Activated CD4-positive, alpha-beta memory T cell treated with anti-CD3 and anti-CD28 coated beads for 36 hours (primary cell): ENCODE results near the gene GREB1. TPM values are rescaled to one million over a fixed set of nuclear protein-coding genes. Genes with fewer than 3 reads are reported as not detected.

Source experiments
- CTCF ChIA-PET: fragments of 350-600 bp; sonication (Branson Sonifier 250); formaldehyde crosslinking; loops from one replicate; lab custom pipeline; 2021; ENCODE audit warnings: antibody characterized with exemption, inconsistent platforms; lab: Charles Lee
- POLR2A ChIA-PET: fragments of 350-600 bp; sonication (Branson Sonifier 250); formaldehyde crosslinking; loops from one replicate; lab custom pipeline; 2021; ENCODE audit warnings: antibody characterized with exemption; lab: Charles Lee
- DNase-seq: peaks from one replicate; pipeline ENCODE4 v3.0.0-alpha.2; 2020
- H3K27ac Mint-ChIP-seq: one replicate; pipeline ENCODE4 v1.8.0; 2021; ENCODE audit warnings: mixed read lengths
- H3K27me3 Mint-ChIP-seq: one replicate; pipeline ENCODE4 v1.8.0; 2021; ENCODE audit warnings: mixed read lengths
- H3K36me3 Mint-ChIP-seq: one replicate; pipeline ENCODE4 v1.8.0; 2021; ENCODE audit warnings: mixed read lengths
- H3K4me1 Mint-ChIP-seq: one replicate; pipeline ENCODE4 v1.8.0; 2021; ENCODE audit warnings: low read depth, mixed read lengths
- H3K4me3 Mint-ChIP-seq: one replicate; pipeline ENCODE4 v1.8.0; 2021; ENCODE audit warnings: mild to moderate bottlenecking, mixed read lengths
- H3K9me3 Mint-ChIP-seq: one replicate; pipeline ENCODE4 v1.8.0; 2021; ENCODE audit warnings: mixed read lengths
- intact Hi-C: fragments of 100-400 bp; cut with micrococcal nuclease; formaldehyde crosslinking; loops from one replicate; pipeline ENCODE4 v1.15.1; 2023
- total RNA-seq, 2 experiments: library from RNA; stranded (reverse); gene quantifications; one replicate each; pipeline ENCODE4 v1.2.3, GENCODE V29; 2021

The GREB1 gene
- total RNA-seq, 2 experiments from 2014 or later = 0.29 to 0.81 TPM

- DNase-seq = no peak
- CTCF ChIA-PET = no interaction called here
- Mint-ChIP-seq H3K9me3 (no peaks in the 10 kb centered on the region), H3K27me3 (no peaks in the 10 kb centered on the region), H3K4me1 (no peaks in the 10 kb centered on the region), H3K4me3 (no peak overlapping the region), H3K36me3 (no peaks in the 10 kb centered on the region), H3K27ac (no peak overlapping the region)
- POLR2A ChIA-PET = no interaction called here
- intact Hi-C loops = no loop called here
Measured at GRCh38 chr2:11612553-11613215, 78.8 kb downstream of the GREB1 start.

- CTCF ChIA-PET = no interaction called here
- Mint-ChIP-seq H3K27ac (no peak overlapping the region), H3K4me3 (no peak overlapping the region), H3K4me1 (no peaks in the 10 kb centered on the region), H3K36me3 (no peaks in the 10 kb centered on the region), H3K9me3 (no peaks in the 10 kb centered on the region), H3K27me3 (no peaks in the 10 kb centered on the region)
- DNase-seq = no peak
- POLR2A ChIA-PET = no interaction called here
- intact Hi-C loops = no loop called here
Measured at GRCh38 chr2:11613297-11613696, 79.5 kb downstream of the GREB1 start.

GRCh38 chr2:11615209-11615608 is 81.4 kb downstream of the GREB1 start:
- DNase-seq = no peak
- no peak overlapping the region for H3K27ac Mint-ChIP-seq
- H3K4me1 Mint-ChIP-seq = no peaks in the 10 kb centered on the region
- H3K36me3 Mint-ChIP-seq = no peaks in the 10 kb centered on the region
- H3K4me3 Mint-ChIP-seq = no peak overlapping the region
- intact Hi-C loops = no loop called here
- no peaks in the 10 kb centered on the region for H3K9me3 Mint-ChIP-seq
- CTCF ChIA-PET = no interaction called here
- no peaks in the 10 kb centered on the region for H3K27me3 Mint-ChIP-seq
- POLR2A ChIA-PET = no interaction called here

- CTCF ChIA-PET = no interaction called here
Measured at GRCh38 chr2:11616097-11616687, 82.3 kb downstream of the GREB1 start.

GRCh38 chr2:11616851-11617415 is 83.1 kb downstream of the GREB1 start:
- POLR2A ChIA-PET = no interaction called here

More at GRCh38 chr2:11616097-11616687, 82.3 kb downstream of the GREB1 start:
- Mint-ChIP-seq H3K4me1 (no peaks in the 10 kb centered on the region), H3K27ac (no peak overlapping the region), H3K36me3 (no peaks in the 10 kb centered on the region), H3K4me3 (no peak overlapping the region), H3K9me3 (no peaks in the 10 kb centered on the region), H3K27me3 (no peaks in the 10 kb centered on the region)
- POLR2A ChIA-PET = no interaction called here
- intact Hi-C loops = no loop called here
- DNase-seq = no peak

GRCh38 chr2:11617527-11617926 is 83.7 kb downstream of the GREB1 start:
- intact Hi-C loops = no loop called here
- ChIA-PET POLR2A (no interaction called here), CTCF (no interaction called here)
- Mint-ChIP-seq H3K4me3 (no peak overlapping the region), H3K27ac (no peak overlapping the region), H3K36me3 (no peaks in the 10 kb centered on the region), H3K4me1 (no peaks in the 10 kb centered on the region), H3K9me3 (no peaks in the 10 kb centered on the region), H3K27me3 (no peaks in the 10 kb centered on the region)
- DNase-seq = no peak

More at GRCh38 chr2:11616851-11617415, 83.1 kb downstream of the GREB1 start:
- CTCF ChIA-PET = no interaction called here
- Mint-ChIP-seq H3K27ac (no peak overlapping the region), H3K9me3 (no peaks in the 10 kb centered on the region), H3K4me3 (no peak overlapping the region), H3K36me3 (no peaks in the 10 kb centered on the region), H3K27me3 (no peaks in the 10 kb centered on the region), H3K4me1 (no peaks in the 10 kb centered on the region)
- DNase-seq = no peak
- intact Hi-C loops = no loop called here

GRCh38 chr2:11617984-11618707 is 84.3 kb downstream of the GREB1 start:
- no peaks in the 10 kb centered on the region for H3K36me3 Mint-ChIP-seq
- H3K27ac Mint-ChIP-seq = no peak overlapping the region
- H3K4me3 Mint-ChIP-seq = no peak overlapping the region
- intact Hi-C loops = no loop called here
- ChIA-PET POLR2A (no interaction called here), CTCF (no interaction called here)
- H3K9me3 Mint-ChIP-seq = no peaks in the 10 kb centered on the region
- no peak for DNase-seq
- no peaks in the 10 kb centered on the region for H3K27me3 Mint-ChIP-seq
- no peaks in the 10 kb centered on the region for H3K4me1 Mint-ChIP-seq

- Mint-ChIP-seq H3K4me1 (no peaks in the 10 kb centered on the region), H3K27ac (no peak overlapping the region), H3K4me3 (no peak overlapping the region), H3K9me3 (no peaks in the 10 kb centered on the region), H3K36me3 (no peaks in the 10 kb centered on the region), H3K27me3 (no peaks in the 10 kb centered on the region)
- CTCF ChIA-PET = no interaction called here
- POLR2A ChIA-PET = no interaction called here
- intact Hi-C loops = no loop called here
- DNase-seq = no peak
Measured at GRCh38 chr2:11618708-11619062, 84.8 kb downstream of the GREB1 start.

- ChIA-PET POLR2A (no interaction called here), CTCF (no interaction called here)
- Mint-ChIP-seq H3K36me3 (no peaks in the 10 kb centered on the region), H3K27ac (no peak overlapping the region), H3K9me3 (peaks cover 3% of the 10 kb centered on the region), H3K4me1 (no peaks in the 10 kb centered on the region), H3K27me3 (peaks cover 1% of the 10 kb centered on the region), H3K4me3 (no peak overlapping the region)
- intact Hi-C loops = no loop called here
- no peak for DNase-seq
Measured at GRCh38 chr2:11621410-11621809, 87.6 kb downstream of the GREB1 start.

GRCh38 chr2:11622611-11623010 is 88.8 kb downstream of the GREB1 start:
- Mint-ChIP-seq H3K36me3 (no peaks in the 10 kb centered on the region), H3K4me1 (no peaks in the 10 kb centered on the region), H3K4me3 (no peak overlapping the region), H3K9me3 (peaks cover 6% of the 10 kb centered on the region), H3K27me3 (peaks cover 1% of the 10 kb centered on the region), H3K27ac (no peak overlapping the region)
- intact Hi-C loops = no loop called here
- DNase-seq = no peak
- ChIA-PET POLR2A (no interaction called here), CTCF (no interaction called here)

- no peak for DNase-seq
- ChIA-PET POLR2A (no interaction called here), CTCF (interaction anchor here (0.6 to 0.7 kb wide), 2 partner anchors 57 to 1166 kb away, joined by 3 read pairs; no protein-coding TSS in a partner anchor)
- Mint-ChIP-seq H3K36me3 (no peaks in the 10 kb centered on the region), H3K27me3 (peaks cover 4% of the 10 kb centered on the region), H3K9me3 (peaks cover 6% of the 10 kb centered on the region), H3K4me3 (no peak overlapping the region), H3K4me1 (no peaks in the 10 kb centered on the region), H3K27ac (no peak overlapping the region)
- intact Hi-C loops = no loop called here
Measured at GRCh38 chr2:11624893-11625292, 91.0 kb downstream of the GREB1 start.

GRCh38 chr2:11625671-11626070 is 91.8 kb downstream of the GREB1 start:
- POLR2A ChIA-PET = no interaction called here
- CTCF ChIA-PET = interaction anchor here (0.7 kb wide), 1 partner anchor 59 kb away, joined by 3 read pairs; no protein-coding TSS in a partner anchor
- no peak overlapping the region for H3K27ac Mint-ChIP-seq

More at GRCh38 chr2:11625671-11626070, 91.8 kb downstream of the GREB1 start:
- intact Hi-C loops = no loop called here
- no peaks in the 10 kb centered on the region for H3K4me1 Mint-ChIP-seq
- no peak for DNase-seq
- no peak overlapping the region for H3K4me3 Mint-ChIP-seq
- peaks cover 6% of the 10 kb centered on the region for H3K27me3 Mint-ChIP-seq
- H3K9me3 Mint-ChIP-seq = peaks cover 6% of the 10 kb centered on the region
- H3K36me3 Mint-ChIP-seq = no peaks in the 10 kb centered on the region
